Activated CD4-positive, alpha-beta T cell treated with anti-CD3 and anti-CD28 coated beads, Interleukin-2, Interleukin-4, amounts not matched to agents 100 ng/mL and 50 ng/mL, durations not matched to agents 16 hours and 8 hours (primary cell): Measurements from ENCODE around the gene PTRH1.
A peak's percentile ranks its signal among the peaks of the same experiment; 100 is the strongest.

ENCODE experiments used
- DNase-seq: peaks from one replicate; pipeline ENCODE4 v3.0.0-alpha.2; 2020; ENCODE audit warnings: low spot score

Gene PTRH1

DNA sequence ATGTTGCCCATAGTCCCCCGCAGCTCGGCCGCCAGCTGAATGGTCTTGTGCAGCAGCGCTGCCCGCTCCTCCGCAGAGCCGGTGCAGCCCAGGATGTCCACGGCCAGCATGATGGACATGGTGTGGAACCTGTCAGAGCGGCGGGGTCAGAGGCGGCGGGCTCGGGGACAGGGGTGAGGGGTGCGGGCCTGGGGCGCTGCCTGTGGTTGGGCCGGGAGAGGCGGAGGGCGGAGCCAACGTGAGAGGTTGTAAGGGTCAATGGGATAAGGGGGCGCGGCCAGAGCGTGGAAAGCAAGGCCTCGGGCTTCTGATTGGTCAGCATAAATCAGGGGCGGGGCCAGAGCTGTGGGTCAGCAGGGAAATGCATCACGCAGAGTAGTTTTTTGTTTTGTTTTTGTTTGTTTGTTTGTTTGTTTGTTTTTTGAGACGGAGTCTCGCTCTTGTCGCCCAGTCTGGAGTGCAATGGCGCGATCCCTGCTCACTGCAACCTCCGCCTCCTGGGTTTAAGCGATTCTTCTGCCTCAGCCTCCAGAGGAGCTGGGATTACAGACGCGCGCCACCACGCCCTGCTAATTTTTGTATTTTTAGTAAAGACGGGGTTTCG is 26.5 kb upstream of the PTRH1 start:
- no peak for DNase-seq

DNA sequence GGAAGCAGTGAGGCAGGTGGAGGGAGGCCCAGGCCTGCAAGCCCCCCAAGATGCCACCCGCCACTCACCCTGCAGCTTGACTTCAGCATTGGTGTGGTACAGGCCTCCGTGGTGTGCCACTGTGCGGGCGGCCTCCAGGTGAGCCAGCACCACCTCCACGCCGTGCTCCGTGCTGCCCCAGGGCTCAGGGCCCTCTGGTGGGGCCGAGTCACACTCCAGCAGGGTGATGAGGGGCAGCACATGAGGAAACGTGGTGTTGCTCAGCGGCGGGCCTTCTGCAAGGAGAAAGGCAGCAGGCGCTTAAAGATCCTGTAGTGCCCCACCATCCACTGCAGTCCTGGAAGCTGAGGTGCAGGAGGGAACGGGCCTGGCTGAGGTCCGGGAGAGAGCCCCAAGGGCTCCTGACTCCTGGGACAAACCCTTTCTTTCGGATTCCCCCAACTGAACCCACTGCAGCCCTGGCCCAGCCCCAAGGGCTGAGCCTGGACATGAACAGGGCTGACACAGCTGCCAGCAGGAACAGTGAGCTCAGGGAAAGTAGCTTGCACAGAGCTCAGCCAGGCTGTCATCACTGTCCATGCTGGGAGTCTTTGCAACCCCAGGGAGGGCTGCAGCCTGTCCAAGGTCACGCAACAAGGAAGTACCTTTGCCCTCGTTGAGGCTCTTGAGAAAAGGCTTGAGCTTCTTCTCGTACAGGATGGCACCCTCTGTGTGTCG is 24.3 kb upstream of the PTRH1 start:
- DNase-seq, result no peak

DNA sequence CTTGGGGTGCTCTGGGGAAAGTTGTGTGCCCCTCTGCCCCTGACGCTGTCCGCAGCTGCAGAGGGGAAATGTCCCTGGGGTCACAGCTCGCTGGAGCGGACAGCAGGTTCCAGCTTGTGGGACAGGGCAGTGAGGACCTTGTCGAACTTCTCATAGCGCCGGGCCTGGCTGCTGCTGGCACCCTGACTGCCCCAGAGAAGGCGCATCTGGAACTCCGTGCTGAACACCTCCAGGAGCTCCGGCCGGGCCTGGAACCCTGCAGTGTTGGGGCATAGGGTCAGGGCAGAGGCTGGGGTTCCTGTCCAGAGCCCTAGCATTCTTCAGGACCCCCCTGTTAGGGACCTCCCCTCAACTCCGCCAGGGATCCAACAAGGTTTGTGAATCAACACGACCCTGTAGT is 23.2 kb upstream of the PTRH1 start:
- DNase-seq, result no peak

DNA sequence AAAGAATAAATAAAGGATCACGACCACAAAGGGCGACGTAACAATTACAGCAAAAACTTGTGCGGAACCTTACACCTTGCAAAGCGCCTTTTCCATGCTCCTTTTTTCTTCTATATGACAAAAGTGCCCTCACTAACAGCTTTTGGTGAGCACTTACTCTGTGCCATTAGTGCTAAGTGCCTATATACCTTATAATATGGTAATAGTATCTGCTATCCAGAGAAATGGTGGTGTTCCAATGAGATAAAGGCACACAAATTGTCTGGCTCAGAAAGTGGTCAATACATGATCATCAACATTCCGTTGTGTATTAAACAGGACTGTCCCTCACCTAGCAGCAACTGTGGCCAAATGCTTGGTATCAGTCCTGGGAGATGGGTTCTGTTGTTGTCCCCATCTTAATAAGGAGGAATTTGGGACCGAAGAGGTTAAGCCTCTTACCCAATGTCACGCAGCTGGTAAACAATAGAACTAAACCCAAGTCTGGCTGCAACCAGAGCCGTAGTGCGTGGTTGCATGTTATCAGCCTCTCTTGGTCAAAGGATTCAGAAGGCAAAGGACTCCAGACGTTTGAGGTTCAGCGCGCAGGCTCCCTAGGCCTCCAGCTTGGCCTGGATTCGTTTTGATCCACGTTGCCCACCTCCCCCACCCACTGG is 20.2 kb upstream of the PTRH1 start:
- no peak for DNase-seq

DNA sequence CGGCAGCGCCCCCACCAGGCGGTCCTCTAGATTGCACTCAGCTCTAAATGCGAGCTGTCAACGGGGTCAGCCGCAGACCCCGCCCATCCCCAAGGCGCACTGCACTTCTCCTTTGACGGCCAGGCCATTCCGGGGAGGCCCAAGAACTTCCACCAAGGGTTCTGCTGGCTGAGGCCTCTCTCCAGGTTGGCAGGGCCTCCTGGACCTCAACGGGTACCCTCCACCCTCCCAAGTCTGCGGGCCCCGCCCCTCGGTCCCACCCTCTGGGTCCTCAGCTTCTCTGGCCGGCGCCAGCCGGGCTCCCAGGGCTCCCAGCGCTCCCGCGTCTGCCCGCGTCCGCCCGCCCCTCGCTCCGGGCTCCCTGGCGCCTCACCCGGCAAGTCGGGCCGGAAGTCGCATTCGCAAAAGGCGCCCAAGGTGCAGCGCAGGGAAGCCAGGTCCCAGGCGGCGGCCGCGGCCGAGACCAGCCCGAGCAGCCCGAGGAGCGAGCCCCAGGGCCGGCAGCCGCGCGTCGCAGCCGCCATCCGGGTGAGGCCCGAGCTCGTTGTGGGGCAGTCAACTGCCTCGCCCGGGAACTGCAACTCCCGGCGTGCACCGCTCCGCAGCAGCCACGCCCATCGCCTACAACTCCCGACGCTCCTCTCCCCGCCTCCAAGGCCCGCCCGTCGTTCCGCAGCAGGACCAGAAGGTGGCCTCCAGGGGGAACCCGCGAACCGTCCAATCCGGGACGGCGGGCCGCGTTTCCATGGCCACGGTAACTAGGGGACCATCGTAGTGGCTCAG is 19.5 kb upstream of the PTRH1 start, which contains the start of gene TOR2A:
Gene TOR2A (minus strand): TSS at position 548 of the 783 bp plus-strand sequence. CDS start 24 bp downstream, at position 524.
- DNase-seq, result peak; percentile 97

DNA sequence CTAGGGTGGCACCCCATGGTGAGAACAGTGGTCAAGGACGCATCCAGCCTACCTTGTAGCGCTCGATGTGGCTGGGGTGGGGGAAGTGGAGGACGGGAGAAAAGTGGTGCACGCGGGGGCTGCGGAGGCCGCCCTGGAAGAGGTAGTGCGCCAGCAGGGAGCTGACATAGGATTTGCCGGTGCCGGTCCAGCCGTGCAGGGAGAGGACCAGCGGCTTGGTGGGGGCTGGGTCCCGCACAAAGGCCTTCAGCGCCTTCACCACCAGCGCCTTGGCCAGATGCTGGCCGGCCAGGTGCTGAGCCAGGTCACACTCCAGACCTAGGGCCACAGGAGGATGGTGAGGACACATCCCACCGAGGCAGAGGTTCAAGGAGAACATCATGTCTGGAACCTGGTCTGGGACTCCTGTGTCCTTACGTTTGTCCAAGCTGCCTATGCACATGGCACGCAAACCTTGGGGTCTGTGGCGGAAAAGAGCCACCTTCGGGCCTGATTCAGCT is 18.8 kb upstream of the PTRH1 start:
- no peak for DNase-seq

DNA sequence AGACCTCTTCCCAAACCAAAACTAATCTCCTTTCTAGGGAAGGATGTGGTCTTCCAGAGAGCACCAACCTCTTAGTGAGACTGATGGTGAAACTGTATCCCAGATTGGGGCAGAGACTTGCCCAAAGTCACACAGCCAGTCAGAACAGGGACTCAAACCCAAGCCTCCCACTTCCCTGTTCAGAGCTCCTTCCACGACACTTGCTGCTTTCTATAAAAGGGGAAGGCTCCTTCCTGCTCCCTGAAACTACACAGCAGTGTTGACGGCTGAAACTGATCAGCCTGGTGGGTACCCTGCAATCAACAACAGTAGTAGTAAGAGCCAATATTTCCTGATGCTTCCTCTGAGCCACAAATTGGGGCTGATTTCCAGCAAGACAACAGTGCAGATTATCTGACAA is 18.2 kb upstream of the PTRH1 start:
- DNase-seq, result no peak

DNA sequence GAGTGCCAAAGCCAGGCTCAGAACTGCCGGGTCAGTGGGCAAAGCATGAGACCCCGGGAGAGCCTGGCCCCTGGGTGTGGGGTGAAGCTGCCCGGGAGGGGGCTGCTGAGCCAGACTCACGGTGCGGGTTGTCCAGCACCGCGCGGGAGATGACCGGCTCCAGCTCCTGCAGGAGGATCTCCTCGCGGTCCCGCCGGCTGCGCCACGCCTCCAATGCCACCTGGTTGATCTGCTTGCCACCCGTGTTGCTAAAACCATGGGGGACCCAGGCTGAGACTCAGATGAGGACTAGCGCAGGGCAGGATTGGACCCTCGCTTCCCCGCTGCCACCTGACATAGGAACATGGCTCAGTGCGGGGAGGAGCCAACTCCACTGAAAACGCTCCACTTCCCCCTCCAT is 17.0 kb upstream of the PTRH1 start:
- no peak for DNase-seq

DNA sequence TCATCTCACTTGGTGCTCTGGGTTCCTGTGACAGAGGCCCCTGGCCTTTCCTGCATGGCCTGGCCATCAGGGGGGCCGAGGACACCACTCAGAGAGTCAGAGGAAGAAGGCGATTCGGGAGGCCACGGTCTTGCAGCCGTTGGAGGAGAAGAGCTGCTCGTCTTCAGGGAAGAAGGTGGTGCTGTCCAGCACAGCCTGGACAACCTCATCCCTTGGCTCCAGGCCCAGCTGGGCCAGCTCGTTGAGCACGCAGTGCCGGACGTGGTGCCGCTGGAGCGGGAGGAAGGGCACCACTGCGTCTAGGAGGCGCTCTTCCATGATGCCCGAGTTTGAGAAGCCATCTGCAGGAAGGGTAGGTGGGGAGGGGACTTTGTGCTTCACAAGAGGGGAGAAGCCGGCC is 16.5 kb upstream of the PTRH1 start:
- DNase-seq, result no peak

DNA sequence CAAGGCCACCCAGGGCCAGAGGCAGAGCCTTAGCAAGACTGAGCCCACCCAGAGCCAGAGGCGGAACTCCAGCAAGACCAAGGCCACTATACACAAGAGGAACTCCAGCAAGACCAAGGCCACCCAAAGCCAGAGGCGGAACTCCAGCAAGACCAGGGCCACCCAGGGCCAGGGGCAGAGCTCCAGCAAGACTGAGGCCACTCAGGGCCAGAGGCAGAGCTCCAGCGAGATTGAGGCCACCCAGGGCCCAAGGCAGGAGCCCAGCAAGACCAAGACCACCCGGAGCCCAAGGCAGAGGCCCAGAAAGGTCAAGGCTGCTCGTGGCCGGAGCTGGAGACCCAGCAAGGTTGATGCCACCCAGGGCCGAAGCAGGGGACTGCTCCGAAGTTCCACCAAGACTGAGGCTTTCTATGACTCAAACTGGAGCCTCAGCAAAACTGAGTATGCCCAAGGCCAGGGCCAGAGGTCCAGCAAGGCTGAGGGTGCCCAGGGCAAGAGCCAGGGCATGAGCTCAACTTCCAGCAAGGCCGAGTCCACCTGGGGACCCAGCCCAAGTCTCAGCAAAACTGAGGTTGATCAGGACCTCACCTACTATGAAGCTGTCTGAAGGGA is 15.4 kb upstream of the PTRH1 start:
- DNase-seq, result no peak

DNA sequence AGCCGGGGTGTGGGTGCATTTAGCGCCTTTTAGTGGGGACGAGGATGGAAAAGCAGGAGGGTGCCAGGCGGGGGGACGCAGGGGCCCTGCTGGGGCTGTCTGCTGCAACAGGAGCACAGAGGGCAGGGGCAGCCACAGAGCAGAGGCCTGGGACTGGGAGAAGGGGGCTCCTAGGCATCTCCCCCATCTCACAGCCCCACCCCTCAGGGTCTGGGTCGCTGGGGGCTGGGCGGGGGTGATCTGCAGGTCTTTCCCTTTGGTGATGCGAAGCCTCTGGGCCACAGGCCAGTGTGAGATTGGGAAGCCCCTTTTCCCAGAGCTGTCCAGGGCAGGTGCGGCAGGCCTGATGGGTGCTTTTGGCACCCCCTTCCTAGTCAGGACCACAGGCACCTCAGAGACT is 14.8 kb upstream of the PTRH1 start:
- DNase-seq, result no peak

DNA sequence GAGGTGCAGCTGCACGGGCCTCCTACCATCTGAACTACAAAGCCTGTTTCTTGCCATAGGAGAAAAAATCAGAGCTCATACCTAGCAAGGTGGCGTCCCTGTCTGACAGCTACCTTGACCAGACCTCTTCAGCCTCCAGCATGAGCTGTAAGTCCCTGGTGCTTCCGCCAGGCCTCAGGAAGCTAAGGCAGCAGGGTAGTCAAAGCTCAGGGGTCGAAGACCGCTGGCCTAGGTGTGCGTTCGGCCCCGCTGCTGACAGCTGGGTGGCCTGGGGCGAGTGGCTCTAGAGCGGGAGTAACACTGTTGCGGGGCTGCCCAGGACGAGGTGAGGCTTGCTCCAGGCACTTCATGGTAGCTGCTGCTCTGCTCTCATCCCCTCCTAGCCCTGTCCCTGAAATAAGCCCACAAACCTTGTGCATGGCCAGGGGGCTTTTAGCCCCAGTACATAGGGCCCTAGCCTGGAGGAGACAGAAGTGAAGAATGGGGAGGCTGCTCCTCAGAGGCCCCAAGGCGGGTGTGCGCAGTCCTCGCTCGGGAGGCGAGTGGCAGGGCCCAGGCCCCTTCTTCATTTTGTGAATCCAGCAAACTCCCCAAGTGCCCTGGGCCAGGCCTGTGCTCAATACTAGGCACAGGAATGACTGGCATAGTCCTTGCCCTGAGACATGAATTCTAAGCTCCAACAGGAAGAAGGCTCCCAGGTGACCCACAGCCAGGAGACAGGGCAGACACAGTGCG is 14.2 kb upstream of the PTRH1 start:
- DNase-seq, result no peak

DNA sequence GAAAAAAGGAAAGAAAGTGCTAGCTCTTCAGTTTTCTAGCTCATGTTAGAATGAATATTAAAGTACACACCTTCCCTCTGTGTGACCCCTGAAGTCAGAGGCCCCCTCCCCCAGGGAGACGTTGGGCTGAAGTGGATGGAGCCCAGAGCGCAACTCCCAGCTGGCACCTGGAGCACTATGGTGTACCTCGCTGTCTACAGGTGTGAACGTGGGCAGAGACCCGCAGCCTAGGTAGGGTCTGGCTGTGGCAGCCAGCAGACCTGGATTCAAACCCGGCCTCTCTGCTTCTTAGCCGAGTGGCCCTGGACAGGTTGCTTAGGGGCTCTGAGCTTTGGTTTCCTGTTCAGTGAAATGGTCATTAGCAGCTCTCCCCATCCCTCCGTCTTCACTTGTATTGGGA is 13.3 kb upstream of the PTRH1 start:
- DNase-seq, result no peak

DNA sequence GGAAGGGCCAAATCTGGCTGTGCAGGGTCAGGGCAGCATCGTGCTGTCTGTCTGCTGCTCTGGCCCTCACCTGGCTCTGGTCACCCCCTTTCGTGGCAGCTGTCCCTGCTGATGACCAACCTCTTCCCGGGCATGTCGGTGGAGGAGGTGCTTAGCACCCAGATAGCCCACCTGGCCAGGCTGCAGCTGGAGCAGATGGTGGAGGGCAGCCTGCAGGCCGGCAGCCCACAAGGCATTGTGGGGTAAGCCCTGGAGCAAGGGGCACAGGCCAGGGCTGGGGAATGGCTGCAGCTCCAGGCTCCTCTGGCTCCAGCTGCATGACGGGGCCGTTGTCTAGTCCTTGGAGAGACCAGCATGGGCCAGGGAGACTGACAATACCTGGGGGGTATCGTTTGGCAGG is 11.4 kb upstream of the PTRH1 start:
- DNase-seq, result no peak

DNA sequence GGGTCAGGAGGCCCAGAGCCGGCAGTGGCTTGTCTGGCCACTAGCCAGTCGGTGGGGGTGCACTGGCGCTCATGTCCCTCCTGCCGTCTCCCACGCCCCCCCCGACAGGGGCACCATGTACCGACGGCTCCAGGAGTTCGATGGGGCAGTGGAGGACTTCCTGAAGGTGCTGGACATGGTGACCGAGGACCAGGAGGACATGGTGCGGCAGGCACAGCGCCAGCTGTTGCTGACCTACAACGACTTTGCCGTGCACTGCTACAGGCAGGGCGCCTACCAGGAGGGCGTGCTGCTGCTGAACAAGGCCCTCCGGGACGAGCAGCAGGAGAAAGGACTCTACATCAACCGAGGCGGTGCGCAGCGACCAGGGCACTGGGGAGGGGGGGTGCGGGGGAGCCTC is 8.5 kb upstream of the PTRH1 start:
- DNase-seq, result no peak

DNA sequence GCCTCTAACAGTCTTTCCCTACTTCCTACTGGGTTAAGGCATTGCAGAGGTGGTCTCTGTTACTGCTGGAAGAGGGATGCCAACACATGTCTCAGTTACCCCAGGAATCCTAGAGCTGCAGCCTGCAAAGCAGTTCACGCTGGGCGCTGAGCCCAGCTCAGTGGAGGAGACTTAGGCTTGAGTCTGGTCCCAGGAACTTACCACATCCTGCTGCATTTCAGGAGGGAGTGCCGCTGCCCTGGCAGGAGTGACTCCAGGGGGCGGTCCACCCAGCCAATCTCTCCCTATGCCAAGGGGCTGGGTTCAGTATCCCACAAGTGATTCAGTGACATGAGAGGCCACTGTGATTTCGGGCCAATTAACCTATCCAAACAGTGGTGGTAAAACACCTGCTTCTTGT is 8.0 kb upstream of the PTRH1 start:
- DNase-seq, result no peak

DNA sequence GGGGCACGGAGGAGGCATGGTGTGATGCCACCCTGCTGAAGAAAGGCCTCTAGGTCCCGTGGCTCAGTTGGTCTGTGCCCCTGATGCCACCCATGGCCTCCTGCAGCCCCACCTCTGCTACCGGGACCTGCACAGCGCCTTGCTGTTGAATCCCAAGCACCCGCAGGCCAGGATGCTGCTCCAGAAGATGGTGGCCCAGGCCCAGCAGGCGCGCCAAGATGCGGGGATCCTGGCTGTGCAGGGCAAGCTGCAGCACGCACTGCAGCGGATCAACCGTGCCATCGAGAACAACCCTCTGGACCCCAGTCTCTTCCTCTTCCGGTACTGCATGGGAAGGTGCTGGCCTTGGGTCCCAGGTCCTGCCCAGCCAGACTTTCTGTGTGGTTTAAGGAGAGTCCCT is 7.5 kb upstream of the PTRH1 start:
- no peak for DNase-seq

DNA sequence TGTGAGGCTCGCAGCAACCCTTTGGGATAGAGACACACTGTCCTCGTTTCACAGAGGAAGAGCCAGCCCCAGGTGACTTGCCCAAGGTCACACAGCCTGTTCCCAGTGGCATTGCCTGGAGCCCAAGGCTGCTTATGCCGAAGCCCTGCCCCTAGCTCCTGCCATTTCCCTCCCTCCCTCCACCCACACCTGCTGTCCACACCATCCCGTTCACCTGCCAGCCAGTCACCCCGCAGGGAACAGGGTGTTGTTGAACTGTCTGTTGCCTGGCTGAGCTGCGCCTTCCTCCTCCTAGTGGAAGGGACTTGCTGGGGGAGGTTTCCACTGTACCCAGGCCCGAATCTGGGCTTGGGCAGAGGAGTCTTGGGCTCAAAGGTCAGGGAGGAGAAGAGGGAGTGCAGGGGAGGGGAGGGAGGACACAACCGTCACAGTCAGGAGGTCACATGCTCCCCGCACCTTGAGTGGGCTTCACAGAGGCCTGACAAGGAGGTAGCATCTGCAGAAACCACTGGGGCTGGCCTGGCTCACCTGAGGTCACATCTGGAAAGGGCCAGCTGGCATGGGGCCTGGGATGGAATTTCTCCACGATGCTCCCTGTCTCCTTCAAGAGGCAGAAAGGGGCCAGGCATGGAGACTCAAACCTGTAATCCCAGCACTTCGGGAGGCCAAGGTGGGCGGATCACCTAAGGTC is 6.7 kb upstream of the PTRH1 start:
- no peak for DNase-seq

DNA sequence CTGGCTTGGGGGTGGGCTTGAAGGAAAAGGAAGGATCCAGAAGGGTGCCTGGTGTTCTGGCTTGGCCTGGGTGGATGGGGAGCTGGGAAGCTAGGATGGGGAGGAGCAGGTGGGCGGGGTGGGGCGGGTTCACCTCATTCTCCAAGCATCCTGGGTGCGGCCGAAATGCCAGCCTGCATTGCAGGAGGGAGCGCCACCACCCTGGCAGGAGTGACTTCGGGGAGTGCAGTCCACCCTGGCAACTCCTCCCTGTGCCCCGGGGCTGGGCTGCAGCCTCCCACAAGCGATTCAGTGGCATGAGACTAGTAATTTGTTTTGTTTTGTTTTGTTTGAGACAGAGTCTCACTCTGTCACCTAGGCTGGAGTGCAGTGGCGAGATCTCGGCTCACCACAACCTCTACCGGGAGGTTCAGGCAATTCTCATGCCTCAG is 5.9 kb upstream of the PTRH1 start:
- DNase-seq, result no peak

DNA sequence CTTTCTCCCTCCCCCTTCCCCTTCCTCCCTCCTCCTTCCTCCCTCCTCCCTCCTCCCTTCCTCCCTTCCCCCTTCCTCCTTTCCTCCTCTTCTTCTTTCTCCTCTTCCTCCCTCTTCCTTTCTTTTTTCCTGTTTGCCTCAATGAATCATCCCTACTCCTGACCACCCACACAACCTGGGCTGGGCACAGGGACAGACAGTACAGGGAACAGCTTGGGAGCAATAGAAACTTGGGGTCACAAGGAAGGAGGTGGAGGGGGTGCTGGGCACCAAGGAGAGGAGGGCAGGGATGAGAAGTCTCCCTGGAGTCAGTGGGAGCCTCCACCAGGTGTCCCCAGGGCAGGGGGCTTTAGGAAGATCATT is 5.4 kb upstream of the PTRH1 start:
- DNase-seq, result no peak
